Measurements from ENCODE around the gene PIEZO1. TPM values are rescaled to one million over a fixed set of nuclear protein-coding genes. Genes with fewer than 3 reads are reported as not detected.
"Not testable (repeated sequence)": the region's sequence is repeated elsewhere in the genome, so short reads cannot be mapped to it uniquely, and the experiment has no call there.

Gene PIEZO1
- total and polyA plus RNA-seq, 2 donors (not counting 1 experiment from before 2014, with no cell fraction given) = 108 to 331 TPM

GRCh38 chr16:88671806-88672205, 113.2 kb downstream of the PIEZO1 start:
- Mint-ChIP-seq H3K4me1 (no peaks in the 10 kb centered on the region), H3K4me3 (no peak overlapping the region), H3K9me3 (ENCODE audit: insufficient read depth) (no peaks in the 10 kb centered on the region), H3K27ac (no peak overlapping the region), H3K27me3 (no peaks in the 10 kb centered on the region)
- peaks cover 0 to 8% of the 10 kb centered on the region in 2 experiments for H3K36me3 ChIP-seq (replicated peaks in 1 of 2; ENCODE audit: control extremely low read depth in 1 of 2, control insufficient read depth in 1 of 2, extremely low read depth in 1 of 2, insufficient read depth in 2 of 2, low read length in 1 of 2)
- ATAC-seq (ENCODE audit: low read depth) = no peak
- intact Hi-C loops (cut with micrococcal nuclease) = no loop called here
- no peaks in the 10 kb centered on the region for H3K4me1 ChIP-seq (ENCODE audit: control insufficient read depth in 2 of 2, insufficient read depth in 2 of 2, low read length in 2 of 2)
- 94% methylated on average over 23 of the region's 23 CpGs for WGBS (ENCODE audit: insufficient coverage)
- H2AFZ ChIP-seq (ENCODE audit: insufficient read depth, low read depth, low read length, poor library complexity, severe bottlenecking) = no peak overlapping the region
- H3K4me3 ChIP-seq (ENCODE audit: control extremely low read depth in 1 of 5, extremely low read depth in 1 of 5, insufficient read depth in 1 of 5, low read depth in 2 of 5, low read length in 4 of 5) = no peak overlapping the region
- H3K27me3 ChIP-seq (replicated peaks in 1 of 4; ENCODE audit: control extremely low read depth in 1 of 4, control insufficient read depth in 3 of 4, insufficient read depth in 4 of 4, low read length in 3 of 4) = no peaks in the 10 kb centered on the region
- no peak for DNase-seq
- no peak overlapping the region for H3K27ac ChIP-seq (ENCODE audit: low read length in 2 of 2)
- no peak overlapping the region for H3K4me2 ChIP-seq (replicated peaks; ENCODE audit: low read depth, low read length, poor library complexity, severe bottlenecking)
- CTCF ChIA-PET = interaction anchor here (1.5 kb wide), 1 partner anchor 19 kb away, joined by 3 read pairs; no protein-coding TSS in a partner anchor
- no peaks in the 10 kb centered on the region for H3K9me3 ChIP-seq (ENCODE audit: control extremely low read depth in 1 of 3, control insufficient read depth in 2 of 3, insufficient read depth in 1 of 3, low read length in 2 of 3)
- peaks cover 14% of the 10 kb centered on the region for H3K79me2 ChIP-seq (ENCODE audit: control insufficient read depth, insufficient read depth, low read length)
- POLR2A ChIA-PET = interaction anchor here (0.7 kb wide), 1 partner anchor 1341 kb away, joined by 4 read pairs; no protein-coding TSS in a partner anchor
- no peak overlapping the region for H3K9ac ChIP-seq (ENCODE audit: low read length)
- TF ChIP-seq CTCF (IDR thresholded peaks at IDR 0.05) (no peak), EZH2 (IDR thresholded peaks at IDR 0.05; ENCODE audit: borderline replicate concordance, insufficient read depth, low read depth, low read length, poor library complexity, severe bottlenecking) (no peak)
- peaks cover 11% of the 10 kb centered on the region for H4K20me1 ChIP-seq (ENCODE audit: control insufficient read depth, insufficient read depth, low read length, poor library complexity, severe bottlenecking)

- no peaks in the 10 kb centered on the region for H4K20me1 ChIP-seq (ENCODE audit: control insufficient read depth, insufficient read depth, low read length, poor library complexity, severe bottlenecking)
- H3K9ac ChIP-seq (ENCODE audit: low read length) = no peak overlapping the region
- DNase-seq (no peak), ATAC-seq (ENCODE audit: low read depth) (no peak)
- H3K9me3 ChIP-seq (ENCODE audit: control extremely low read depth in 1 of 3, control insufficient read depth in 2 of 3, insufficient read depth in 1 of 3, low read length in 2 of 3) = no peaks in the 10 kb centered on the region
- no CpG with 5 or more reads among the region's 10 CpGs for WGBS (ENCODE audit: insufficient coverage)
- no peaks in the 10 kb centered on the region for H3K4me1 ChIP-seq (ENCODE audit: control insufficient read depth in 2 of 2, insufficient read depth in 2 of 2, low read length in 2 of 2)
- H3K36me3 ChIP-seq (replicated peaks in 1 of 2; ENCODE audit: control extremely low read depth in 1 of 2, control insufficient read depth in 1 of 2, extremely low read depth in 1 of 2, insufficient read depth in 2 of 2, low read length in 1 of 2) = no peaks in the 10 kb centered on the region
- TF ChIP-seq CTCF (IDR thresholded peaks at IDR 0.05) (no peak), EZH2 (IDR thresholded peaks at IDR 0.05; ENCODE audit: borderline replicate concordance, insufficient read depth, low read depth, low read length, poor library complexity, severe bottlenecking) (no peak)
- H3K27ac Mint-ChIP-seq = no peak overlapping the region
- no peak overlapping the region for H2AFZ ChIP-seq (ENCODE audit: insufficient read depth, low read depth, low read length, poor library complexity, severe bottlenecking)
- peaks cover 6% of the 10 kb centered on the region for H3K79me2 ChIP-seq (ENCODE audit: control insufficient read depth, insufficient read depth, low read length)
- H3K4me1 Mint-ChIP-seq = peaks cover 5% of the 10 kb centered on the region
- no peak overlapping the region for H3K4me3 Mint-ChIP-seq
- ChIA-PET POLR2A (no interaction called here), CTCF (no interaction called here)
- H3K27me3 Mint-ChIP-seq = no peaks in the 10 kb centered on the region
- H3K4me2 ChIP-seq (replicated peaks; ENCODE audit: low read depth, low read length, poor library complexity, severe bottlenecking) = no peak overlapping the region
- no peaks in the 10 kb centered on the region for H3K9me3 Mint-ChIP-seq (ENCODE audit: insufficient read depth)
- H3K4me3 ChIP-seq (ENCODE audit: control extremely low read depth in 1 of 5, extremely low read depth in 1 of 5, insufficient read depth in 1 of 5, low read depth in 2 of 5, low read length in 4 of 5) = no peak overlapping the region
- no peak overlapping the region for H3K27ac ChIP-seq (ENCODE audit: low read length in 2 of 2)
- no peaks in the 10 kb centered on the region for H3K27me3 ChIP-seq (replicated peaks in 1 of 4; ENCODE audit: control extremely low read depth in 1 of 4, control insufficient read depth in 3 of 4, insufficient read depth in 4 of 4, low read length in 3 of 4)
- intact Hi-C loops (cut with micrococcal nuclease) = no loop called here
Measured at GRCh38 chr16:88669980-88670379, 115.0 kb downstream of the PIEZO1 start.

- H3K9me3 Mint-ChIP-seq (ENCODE audit: insufficient read depth); H3K9ac ChIP-seq (ENCODE audit: low read length); H3K4me3 Mint-ChIP-seq; CTCF ChIA-PET; H3K79me2 ChIP-seq (ENCODE audit: control insufficient read depth, insufficient read depth, low read length); H3K4me1 Mint-ChIP-seq; H3K4me1 ChIP-seq (ENCODE audit: control insufficient read depth in 2 of 2, insufficient read depth in 2 of 2, low read length in 2 of 2); intact Hi-C loops (cut with micrococcal nuclease); H3K4me2 ChIP-seq (replicated peaks; ENCODE audit: low read depth, low read length, poor library complexity, severe bottlenecking); POLR2A ChIA-PET; H3K27me3 Mint-ChIP-seq; H3K27ac ChIP-seq (ENCODE audit: low read length in 2 of 2); H3K27me3 ChIP-seq (replicated peaks in 1 of 4; ENCODE audit: control extremely low read depth in 1 of 4, control insufficient read depth in 3 of 4, insufficient read depth in 4 of 4, low read length in 3 of 4); ATAC-seq (ENCODE audit: low read depth); H3K9me3 ChIP-seq (ENCODE audit: control extremely low read depth in 1 of 3, control insufficient read depth in 2 of 3, insufficient read depth in 1 of 3, low read length in 2 of 3); H3K36me3 ChIP-seq (replicated peaks in 1 of 2; ENCODE audit: control extremely low read depth in 1 of 2, control insufficient read depth in 1 of 2, extremely low read depth in 1 of 2, insufficient read depth in 2 of 2, low read length in 1 of 2); H3K4me3 ChIP-seq (ENCODE audit: control extremely low read depth in 1 of 5, extremely low read depth in 1 of 5, insufficient read depth in 1 of 5, low read depth in 2 of 5, low read length in 4 of 5); DNase-seq; H4K20me1 ChIP-seq (ENCODE audit: control insufficient read depth, insufficient read depth, low read length, poor library complexity, severe bottlenecking); H3K27ac Mint-ChIP-seq; H2AFZ ChIP-seq (ENCODE audit: insufficient read depth, low read depth, low read length, poor library complexity, severe bottlenecking): not testable (repeated sequence)
- WGBS (ENCODE audit: insufficient coverage) = 100% methylated on average over 1 of the region's 8 CpGs
Measured at GRCh38 chr16:88669493-88669892, 115.5 kb downstream of the PIEZO1 start.

Measured in B cell (primary cell).